ENCODE results near the gene HLA-DQA1.

- TF ChIP-seq BHLHE40 (IDR thresholded peaks at IDR 0.05; ENCODE audit: borderline replicate concordance) (no peak), NFRKB (IDR thresholded peaks at IDR 0.05) (no peak), ZNF384 (IDR thresholded peaks at IDR 0.05) (no peak), PKNOX1 (IDR thresholded peaks at IDR 0.05) (no peak), CTBP1 (IDR thresholded peaks at IDR 0.05; ENCODE audit: borderline replicate concordance) (no peak), SP1 (IDR thresholded peaks at IDR 0.05) (no peak), ELF4 (IDR thresholded peaks at IDR 0.05) (no peak), L3MBTL2 (conservative IDR thresholded peaks at IDR 0.05) (no peak), HDGF (IDR thresholded peaks at IDR 0.05; ENCODE audit: borderline replicate concordance) (no peak), FOXA1 (IDR thresholded peaks at IDR 0.05) (no peak), FOXM1 (IDR thresholded peaks at IDR 0.05; ENCODE audit: borderline replicate concordance) (no peak), SUZ12 (IDR thresholded peaks at IDR 0.05) (no peak)
These were observed 49.0 kb upstream of the HLA-DQA1 start for GRCh38 chr6:32588156-32588555.

Measured in HEK293T (cell line).